GM23248 (cell line): ENCODE data around the gene ZNF462.

Experiments used
- EZH2 ChIP-seq: fragments of 200-600 bp; sonication (generic); IDR thresholded peaks from 2 replicates; pipeline ENCODE4 v1.6.1; 2018; ENCODE audit warnings: antibody characterized with exemption, mild to moderate bottlenecking; ENCODE audit not compliant: insufficient read depth, poor library complexity, severe bottlenecking
- EZH2phosphoT487 ChIP-seq: fragments of 200-600 bp; sonication (generic); IDR thresholded peaks from 2 replicates; pipeline ENCODE4 v1.6.1; 2018; ENCODE audit warnings: antibody characterized with exemption, moderate library complexity, mild to moderate bottlenecking, low read depth; ENCODE audit not compliant: insufficient read depth

- TF ChIP-seq EZH2 = no peak
- TF ChIP-seq EZH2phosphoT487 = no peak
Observed at GRCh38 chr9:106933470-106933869, 70.5 kb downstream of the ZNF462 start.
